HepG2 (cell line): Measurements from ENCODE around the gene LTB4R. TPM values are rescaled to one million over a fixed set of nuclear protein-coding genes. Genes with fewer than 3 reads are reported as not detected.

ENCODE experiments used
- BCLAF1 ChIP-seq: fragments of 450-650 bp; IDR thresholded peaks from 2 replicates; pipeline ENCODE4 v1.6.1; 2017; ENCODE audit warnings: mild to moderate bottlenecking
- DMTF1 ChIP-seq: sonication (generic); formaldehyde crosslinking; IDR thresholded peaks from 2 replicates; pipeline ENCODE4 v1.4.0; 2020; ENCODE audit warnings: mild to moderate bottlenecking, missing genetic modification reagents
- GABPA ChIP-seq, 2 experiments: IDR thresholded peaks; 2 replicates each; pipeline ENCODE4 v1.6.1; 2011 to 2016; ENCODE audit warnings: low read depth in 2 of 2, low read length in 1 of 2, missing biosample characterization in 1 of 2, missing genetic modification characterization in 1 of 2
- HOXA9 ChIP-seq: sonication (generic); formaldehyde crosslinking; IDR thresholded peaks from 2 replicates; pipeline ENCODE4 v1.8.1; 2022; ENCODE audit warnings: missing genetic modification reagents, mild to moderate bottlenecking, moderate library complexity, borderline replicate concordance
- KDM5B ChIP-seq: sonication (generic); formaldehyde crosslinking; IDR thresholded peaks from 2 replicates; pipeline ENCODE4 v1.4.0; 2020; ENCODE audit warnings: missing genetic modification reagents, mild to moderate bottlenecking, borderline replicate concordance
- KLF16 ChIP-seq, 2 experiments: sonication (generic) in 1 of 2; formaldehyde crosslinking in 1 of 2; IDR thresholded peaks; 2 replicates each; pipeline versions ENCODE4 v1.6.1 to v1.8.0; 2016 to 2023; ENCODE audit warnings: missing genetic modification reagents in 2 of 2, missing compliant biosample characterization in 1 of 2
- MIER2 ChIP-seq: IDR thresholded peaks from 2 replicates; pipeline ENCODE4 v1.6.1; 2016; ENCODE audit warnings: missing biosample characterization, missing genetic modification reagents
- REL ChIP-seq: sonication (generic); formaldehyde crosslinking; conservative IDR thresholded peaks from 2 replicates; pipeline ENCODE4 v1.8.0; 2022; ENCODE audit warnings: mild to moderate bottlenecking, missing genetic modification reagents, moderate library complexity
- SP140L ChIP-seq: sonication (generic); formaldehyde crosslinking; IDR thresholded peaks from 2 replicates; pipeline ENCODE4 v1.4.0; 2020; ENCODE audit warnings: missing genetic modification reagents, borderline replicate concordance
- SP2 ChIP-seq: sonication (generic); formaldehyde crosslinking; IDR thresholded peaks from 2 replicates; pipeline ENCODE4 v1.5.1; 2020; ENCODE audit warnings: mild to moderate bottlenecking, missing genetic modification reagents
- U2AF2 ChIP-seq: fragments of 200-400 bp; formaldehyde crosslinking; IDR thresholded peaks from 2 replicates; pipeline ENCODE4 v1.6.1; 2017; ENCODE audit warnings: low read depth, mild to moderate bottlenecking, low read length
- ZBTB20 ChIP-seq: sonication (generic); formaldehyde crosslinking; IDR thresholded peaks from 2 replicates; pipeline ENCODE4 v1.8.1; 2023; ENCODE audit warnings: missing genetic modification reagents, low read depth, mild to moderate bottlenecking, borderline replicate concordance
- ZBTB25 ChIP-seq: IDR thresholded peaks from 2 replicates; pipeline ENCODE4 v1.6.1; 2018; ENCODE audit warnings: missing genetic modification reagents
- ZBTB37 ChIP-seq: sonication (generic); formaldehyde crosslinking; IDR thresholded peaks from 2 replicates; pipeline ENCODE4 v1.4.0; 2020; ENCODE audit warnings: mild to moderate bottlenecking, missing genetic modification reagents
- ZFP41 ChIP-seq: sonication (generic); formaldehyde crosslinking; IDR thresholded peaks from 2 replicates; pipeline ENCODE4 v1.4.0; 2020; ENCODE audit warnings: mild to moderate bottlenecking, missing genetic modification reagents, borderline replicate concordance
- ZNF230 ChIP-seq: sonication (generic); formaldehyde crosslinking; IDR thresholded peaks from 2 replicates; pipeline ENCODE4 v1.4.0; 2020; ENCODE audit warnings: mild to moderate bottlenecking, missing genetic modification reagents
- ZNF30 ChIP-seq: sonication (generic); formaldehyde crosslinking; IDR thresholded peaks from 2 replicates; pipeline ENCODE4 v1.5.0; 2020; ENCODE audit warnings: mild to moderate bottlenecking, missing genetic modification reagents
- ZNF350 ChIP-seq: sonication (generic); formaldehyde crosslinking; IDR thresholded peaks from 2 replicates; pipeline ENCODE4 v1.4.0; 2020; ENCODE audit warnings: mild to moderate bottlenecking, low read depth, missing genetic modification reagents, borderline replicate concordance
- ZNF382 ChIP-seq: sonication (generic); formaldehyde crosslinking; IDR thresholded peaks from 2 replicates; pipeline ENCODE4 v1.5.0; 2020; ENCODE audit warnings: missing genetic modification reagents, mild to moderate bottlenecking, borderline replicate concordance
- ZNF468 ChIP-seq: sonication (generic); formaldehyde crosslinking; IDR thresholded peaks from 2 replicates; pipeline ENCODE4 v1.8.0; 2022; ENCODE audit warnings: mild to moderate bottlenecking, moderate library complexity, missing genetic modification reagents
- ZNF772 ChIP-seq: sonication (generic); formaldehyde crosslinking; IDR thresholded peaks from 2 replicates; pipeline ENCODE4 v1.5.0; 2020; ENCODE audit warnings: mild to moderate bottlenecking, missing genetic modification reagents
- ZNF792 ChIP-seq: IDR thresholded peaks from 2 replicates; pipeline ENCODE4 v1.6.1; 2016
- polyA plus RNA-seq, 8 experiments: library from polyadenylated mRNA; depleted of rRNA in 3 of 8; stranded (reverse) in 7 of 8; unstranded in 1 of 8; fragments of >200 nt; fragmentation: Illumina TruSeq in 4 of 8; extraction: Trizol in 4 of 8; gene quantifications; 2 replicates each; pipeline versions ENCODE4 v1.2.1 to v1.2.3, GENCODE V29; 2011 to 2016; ENCODE audit warnings: low read depth in 4 of 8, missing spikeins in 1 of 8, mixed read lengths in 1 of 8; ENCODE audit not compliant: insufficient read depth in 1 of 8
- total RNA-seq, 5 experiments: library from RNA; depleted of rRNA; stranded (reverse); fragments of >200 nt; fragmentation: Illumina TruSeq; extraction: Trizol; gene quantifications; 2 replicates each; pipeline ENCODE4 v1.2.3, GENCODE V29; 2016; ENCODE audit warnings: low read depth in 1 of 5

Gene LTB4R
- total and polyA plus RNA-seq, 2 of the 13 experiments (the other 11 are each of a cell fraction or from before 2014, with no cell fraction given) = 3.2 to 8.2 TPM

GRCh38 chr14:24332268-24332993, 21.1 kb downstream of the LTB4R start (continued):
- peak; percentile 95; the same call in 1 of the 2 replicates for TF ChIP-seq DMTF1 (CRISPR knock-in tag)
- peak; percentile 85 for TF ChIP-seq ZFP41 (CRISPR knock-in tag)
- TF ChIP-seq REL (CRISPR knock-in tag) = peak; percentile 95
- peak; percentile 99 for TF ChIP-seq ZNF30 (CRISPR knock-in tag)
- peak; percentile 97 for TF ChIP-seq HOXA9 (CRISPR knock-in tag)
- no peak for TF ChIP-seq ZNF468 (CRISPR knock-in tag)
- peak in 1 of 2 experiments; percentile 70; a peak in 2 of 4 replicates for TF ChIP-seq KLF16 (CRISPR knock-in tag; IDR thresholded peaks at IDR 0.05)
- no peak for TF ChIP-seq ZBTB37 (CRISPR knock-in tag)
- TF ChIP-seq ZNF792 (CRISPR knock-in tag) = peak; percentile 86
- peak; percentile 98 for TF ChIP-seq ZNF230
- peak; percentile 93; the same call in 1 of the 2 replicates for TF ChIP-seq ZBTB20 (CRISPR knock-in tag)
- no peak for TF ChIP-seq GABPA (IDR thresholded peaks at IDR 0.05; ENCODE audit: low read depth, low read length)
- TF ChIP-seq GABPA (CRISPR knock-in tag; IDR thresholded peaks at IDR 0.05; ENCODE audit: low read depth) = no peak
- TF ChIP-seq ZBTB25 (CRISPR knock-in tag) = peak; percentile 70
- peak; percentile 84; the same call in 1 of the 2 replicates for TF ChIP-seq SP140L (CRISPR knock-in tag)
- peak; percentile 99 for TF ChIP-seq KDM5B (CRISPR knock-in tag)
- no peak for TF ChIP-seq BCLAF1
- TF ChIP-seq ZNF772 (CRISPR knock-in tag) = peak; percentile 94; the same call in 1 of the 2 replicates
- TF ChIP-seq ZNF350 (CRISPR knock-in tag) = peak; percentile 99
- TF ChIP-seq SP2 (CRISPR knock-in tag) = no peak; the same call in 1 of the 2 replicates
- no peak for TF ChIP-seq U2AF2
- 0 out of 2 replicates have a peak, but pooled peaks have one; percentile 40 for TF ChIP-seq MIER2 (CRISPR knock-in tag)
- no peak for TF ChIP-seq ZNF382 (CRISPR knock-in tag)
